WTC11 (cell line): ENCODE results near the gene STEAP1B.

Experiments
- ATF1 ChIP-seq: sonication (generic); formaldehyde crosslinking; IDR thresholded peaks from 2 replicates; pipeline ENCODE4 v1.8.1; 2023; ENCODE audit warnings: mild to moderate bottlenecking, moderate library complexity, missing genetic modification reagents
- CREB1 ChIP-seq: sonication (generic); formaldehyde crosslinking; IDR thresholded peaks from 2 replicates; pipeline ENCODE4 v1.8.0; 2023; ENCODE audit warnings: mild to moderate bottlenecking, missing genetic modification reagents
- CTCF ChIP-seq: fragments of 200-600 bp; IDR thresholded peaks from 2 replicates; pipeline ENCODE4 v1.8.0; 2022; ENCODE audit warnings: antibody characterized with exemption

GRCh38 chr7:22404421-22405023, 95.5 kb downstream of the STEAP1B start:
- TF ChIP-seq CTCF, result no peak
- no peak for TF ChIP-seq CREB1 (CRISPR knock-in tag)
- no peak for TF ChIP-seq ATF1
